ENCODE measurements around the gene EFL1. TPM values are rescaled to one million over a fixed set of nuclear protein-coding genes. Genes with fewer than 3 reads are reported as not detected.

EFL1 gene
- total and polyA plus RNA-seq, 2 donors (not counting 3 experiments of a cell fraction or from before 2014, with no cell fraction given), result 6.6 to 21.9 TPM

DNA sequence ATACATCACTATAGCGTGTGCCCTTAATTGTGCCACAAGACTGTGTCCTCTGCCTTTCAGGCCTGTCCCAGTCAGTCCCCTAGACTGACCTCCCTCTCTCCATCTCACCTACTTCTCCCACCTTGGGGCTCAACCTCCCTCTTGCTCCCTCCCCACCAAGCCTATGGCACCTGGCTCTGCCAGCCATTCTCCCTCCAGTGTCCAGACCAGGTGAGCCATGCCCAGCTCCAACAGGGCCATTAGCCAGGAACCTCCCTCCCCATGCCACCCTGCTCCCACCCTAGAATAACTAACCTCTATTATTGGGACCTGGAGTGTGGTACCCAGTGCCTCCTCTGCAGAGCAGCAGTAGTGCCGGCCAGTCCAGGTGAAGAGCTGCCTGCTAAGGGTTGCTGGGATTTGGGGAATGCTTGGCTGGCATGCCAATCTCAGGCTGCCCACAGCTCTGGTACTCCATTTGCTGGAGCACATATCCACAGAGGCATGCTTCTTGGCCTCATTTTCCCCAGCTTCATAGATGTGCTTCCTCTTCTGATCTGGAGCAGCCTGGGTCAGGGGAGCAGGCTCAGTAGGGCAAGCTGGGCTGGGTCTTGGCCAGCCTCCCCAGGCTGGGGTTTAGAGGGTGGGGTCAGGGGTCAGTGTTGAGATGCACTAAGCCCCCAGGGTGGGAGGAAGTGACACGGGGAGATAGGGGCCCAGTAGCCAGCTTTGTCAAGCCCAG is 38.9 kb upstream of the EFL1 start:
- Histone ChIP-seq H3K27ac (ENCODE audit: insufficient read depth, low read depth, low read length) (no peak overlapping the region), H2AFZ (ENCODE audit: low read depth, low read length) (no peak overlapping the region), H3K9ac (replicated peaks; ENCODE audit: extremely low read depth, insufficient read depth, low read length) (no peak overlapping the region), H3K9me3 (replicated peaks; ENCODE audit: control insufficient read depth, insufficient read depth, low read length) (no peaks in the 10 kb centered on the region), H3K4me2 (ENCODE audit: insufficient read depth, low read length) (no peak overlapping the region), H3K4me3 (replicated peaks in 1 of 3; ENCODE audit: insufficient read depth in 1 of 3, low read depth in 1 of 3, low read length in 3 of 3) (no peak overlapping the region), H3K79me2 (ENCODE audit: control insufficient read depth, insufficient read depth, low read length) (no peaks in the 10 kb centered on the region), H3K27me3 (ENCODE audit: control insufficient read depth in 2 of 2, insufficient read depth in 2 of 2, low read length in 2 of 2) (no peaks in the 10 kb centered on the region), H4K20me1 (replicated peaks; ENCODE audit: control insufficient read depth, extremely low read depth, insufficient read depth, low read length) (no peaks in the 10 kb centered on the region), H3K9me1 (replicated peaks; ENCODE audit: control insufficient read depth, extremely low read depth, insufficient read depth, low read length) (no peaks in the 10 kb centered on the region), H3K36me3 (ENCODE audit: control insufficient read depth in 2 of 2, extremely low read depth in 1 of 2, insufficient read depth in 2 of 2, low read length in 2 of 2) (no peaks in the 10 kb centered on the region), H3K4me1 (ENCODE audit: control insufficient read depth, extremely low read depth, insufficient read depth, low read length) (no peaks in the 10 kb centered on the region)
- ChIA-PET POLR2A (no interaction called here), CTCF (no interaction called here)
- no TSS peak for BruUV-seq (replicated peaks)
- FAIRE-seq (no peak), DNase-seq (ENCODE audit: low read depth, low spot score) (no peak)
- intact Hi-C loops (cut with micrococcal nuclease), result no loop called here
- dilution Hi-C loops (cut with MboI; ENCODE audit: extremely low pct_ligation_motif_present, low sequenced_read_pairs), result no loop called here
- TF ChIP-seq MYC (IDR thresholded peaks at IDR 0.05; ENCODE audit: low read depth, low read length) (no peak), GATA2 (IDR thresholded peaks at IDR 0.05; ENCODE audit: insufficient read depth, insufficient read length, low read depth, low read length) (no peak), JUN (IDR thresholded peaks at IDR 0.05; ENCODE audit: borderline replicate concordance, insufficient read depth, insufficient read length, low read depth) (no peak), EZH2 (IDR thresholded peaks at IDR 0.05; ENCODE audit: borderline replicate concordance, low read depth, low read length, severe bottlenecking) (no peak), POLR2A (IDR thresholded peaks at IDR 0.05; ENCODE audit: low read depth, low read length) (no peak), POLR2AphosphoS5 (IDR thresholded peaks at IDR 0.05; ENCODE audit: insufficient read depth, low read depth, low read length) (no peak), FOS (IDR thresholded peaks at IDR 0.05; ENCODE audit: borderline replicate concordance, insufficient read depth, low read length) (no peak)
- TF ChIP-seq, protein P1, sequence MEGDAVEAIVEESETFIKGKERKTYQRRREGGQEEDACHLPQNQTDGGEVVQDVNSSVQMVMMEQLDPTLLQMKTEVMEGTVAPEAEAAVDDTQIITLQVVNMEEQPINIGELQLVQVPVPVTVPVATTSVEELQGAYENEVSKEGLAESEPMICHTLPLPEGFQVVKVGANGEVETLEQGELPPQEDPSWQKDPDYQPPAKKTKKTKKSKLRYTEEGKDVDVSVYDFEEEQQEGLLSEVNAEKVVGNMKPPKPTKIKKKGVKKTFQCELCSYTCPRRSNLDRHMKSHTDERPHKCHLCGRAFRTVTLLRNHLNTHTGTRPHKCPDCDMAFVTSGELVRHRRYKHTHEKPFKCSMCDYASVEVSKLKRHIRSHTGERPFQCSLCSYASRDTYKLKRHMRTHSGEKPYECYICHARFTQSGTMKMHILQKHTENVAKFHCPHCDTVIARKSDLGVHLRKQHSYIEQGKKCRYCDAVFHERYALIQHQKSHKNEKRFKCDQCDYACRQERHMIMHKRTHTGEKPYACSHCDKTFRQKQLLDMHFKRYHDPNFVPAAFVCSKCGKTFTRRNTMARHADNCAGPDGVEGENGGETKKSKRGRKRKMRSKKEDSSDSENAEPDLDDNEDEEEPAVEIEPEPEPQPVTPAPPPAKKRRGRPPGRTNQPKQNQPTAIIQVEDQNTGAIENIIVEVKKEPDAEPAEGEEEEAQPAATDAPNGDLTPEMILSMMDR (IDR thresholded peaks at IDR 0.05; ENCODE audit: extremely low read depth in 1 of 2, insufficient read depth in 1 of 2, low read depth in 1 of 2, low read length in 2 of 2), result no peak
- TF ChIP-seq, protein P2, sequence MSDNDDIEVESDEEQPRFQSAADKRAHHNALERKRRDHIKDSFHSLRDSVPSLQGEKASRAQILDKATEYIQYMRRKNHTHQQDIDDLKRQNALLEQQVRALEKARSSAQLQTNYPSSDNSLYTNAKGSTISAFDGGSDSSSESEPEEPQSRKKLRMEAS (IDR thresholded peaks at IDR 0.05; ENCODE audit: insufficient read depth, insufficient read length), result no peak

Data from endothelial cell of umbilical vein (primary cell).